HepG2 (cell line): ENCODE results near the gene TMEM240. TPM values are rescaled to one million over a fixed set of nuclear protein-coding genes. Genes with fewer than 3 reads are reported as not detected.

Experiments used
- AGO1 ChIP-seq: fragments of 200-400 bp; formaldehyde crosslinking; IDR thresholded peaks from 2 replicates; pipeline ENCODE4 v1.6.1; 2017; ENCODE audit warnings: mild to moderate bottlenecking, low read depth, low read length, moderate library complexity; ENCODE audit not compliant: poor library complexity, severe bottlenecking
- FIP1L1 ChIP-seq: fragments of 200-400 bp; formaldehyde crosslinking; IDR thresholded peaks from 2 replicates; pipeline ENCODE4 v1.6.1; 2018; ENCODE audit warnings: low read depth, mild to moderate bottlenecking, low read length, moderate library complexity, borderline replicate concordance; ENCODE audit not compliant: insufficient read depth
- FOXA1 ChIP-seq, 2 experiments: fragments of 450-650 bp in 1 of 2; sonication (generic) in 1 of 2; formaldehyde crosslinking in 1 of 2; IDR thresholded peaks; 2 replicates each; pipeline versions ENCODE4 v1.4.0 to v1.6.1; 2016 to 2020; ENCODE audit warnings: missing genetic modification reagents in 1 of 2
- FOXO4 ChIP-seq: sonication (generic); formaldehyde crosslinking; conservative IDR thresholded peaks from 2 replicates; pipeline ENCODE4 v1.8.1; 2023; ENCODE audit warnings: missing genetic modification reagents
- GABPA ChIP-seq, 2 experiments: IDR thresholded peaks; 2 replicates each; pipeline ENCODE4 v1.6.1; 2011 to 2016; ENCODE audit warnings: low read depth in 2 of 2, low read length in 1 of 2, missing biosample characterization in 1 of 2, missing genetic modification characterization in 1 of 2
- GTF3A ChIP-seq: sonication (generic); formaldehyde crosslinking; conservative IDR thresholded peaks from 2 replicates; pipeline ENCODE4 v1.4.0; 2020; ENCODE audit warnings: mild to moderate bottlenecking, missing genetic modification reagents
- HMGXB3 ChIP-seq: sonication (generic); formaldehyde crosslinking; IDR thresholded peaks from 2 replicates; pipeline ENCODE4 v1.4.0; 2020; ENCODE audit warnings: missing genetic modification reagents, borderline replicate concordance
- ISX ChIP-seq: sonication (generic); formaldehyde crosslinking; conservative IDR thresholded peaks from 2 replicates; pipeline ENCODE4 v1.5.0; 2020; ENCODE audit warnings: missing genetic modification reagents
- KAT7 ChIP-seq: IDR thresholded peaks from 2 replicates; pipeline ENCODE4 v1.6.1; 2018; ENCODE audit warnings: borderline replicate concordance, missing compliant biosample characterization
- MATR3 ChIP-seq: sonication (generic); formaldehyde crosslinking; IDR thresholded peaks from 2 replicates; pipeline ENCODE4 v1.4.0; 2020; ENCODE audit warnings: missing genetic modification reagents
- MEIS1 ChIP-seq: sonication (generic); formaldehyde crosslinking; IDR thresholded peaks from 2 replicates; pipeline ENCODE4 v1.9.0; 2021; ENCODE audit warnings: mild to moderate bottlenecking, missing genetic modification reagents, moderate library complexity, borderline replicate concordance
- RBAK ChIP-seq: sonication (generic); formaldehyde crosslinking; IDR thresholded peaks from 2 replicates; pipeline ENCODE4 v1.5.1; 2020; ENCODE audit warnings: mild to moderate bottlenecking, missing genetic modification reagents
- RBFOX2 ChIP-seq: fragments of 200-400 bp; formaldehyde crosslinking; IDR thresholded peaks from 2 replicates; pipeline ENCODE4 v1.6.1; 2017; ENCODE audit warnings: low read depth, mild to moderate bottlenecking, low read length
- SMARCE1 ChIP-seq: fragments of 450-650 bp; IDR thresholded peaks from 2 replicates; pipeline ENCODE4 v1.6.1; 2017; ENCODE audit warnings: borderline replicate concordance
- TCF7L2 ChIP-seq: IDR thresholded peaks from 2 replicates; pipeline ENCODE4 v1.6.1; 2011; ENCODE audit warnings: mild to moderate bottlenecking, low read depth, low read length, moderate library complexity
- U2AF1 ChIP-seq: fragments of 200-400 bp; formaldehyde crosslinking; optimal IDR thresholded peaks from 2 replicates; pipeline ENCODE3; 2017; ENCODE audit warnings: mild to moderate bottlenecking, low read depth, low read length
- YEATS2 ChIP-seq: sonication (generic); formaldehyde crosslinking; IDR thresholded peaks from 2 replicates; pipeline ENCODE4 v1.4.0; 2020; ENCODE audit warnings: missing genetic modification reagents, borderline replicate concordance
- ZFP90 ChIP-seq: sonication (generic); formaldehyde crosslinking; IDR thresholded peaks from 2 replicates; pipeline ENCODE4 v1.8.0; 2022; ENCODE audit warnings: missing genetic modification reagents, mild to moderate bottlenecking, inconsistent platforms, borderline replicate concordance
- ZNF224 ChIP-seq: sonication (generic); formaldehyde crosslinking; IDR thresholded peaks from 2 replicates; pipeline ENCODE4 v1.5.0; 2020; ENCODE audit warnings: mild to moderate bottlenecking, missing genetic modification reagents
- ZNF720 ChIP-seq: sonication (generic); formaldehyde crosslinking; IDR thresholded peaks from 2 replicates; pipeline ENCODE4 v1.4.0; 2020; ENCODE audit warnings: missing genetic modification reagents
- ZNF761 ChIP-seq: sonication (generic); formaldehyde crosslinking; conservative IDR thresholded peaks from 2 replicates; pipeline ENCODE4 v1.4.0; 2020; ENCODE audit warnings: mild to moderate bottlenecking, missing genetic modification reagents
- ZNF83 ChIP-seq: sonication (generic); formaldehyde crosslinking; IDR thresholded peaks from 2 replicates; pipeline ENCODE4 v1.4.0; 2020; ENCODE audit warnings: missing genetic modification reagents, mild to moderate bottlenecking, borderline replicate concordance
- polyA plus RNA-seq, 8 experiments: library from polyadenylated mRNA; depleted of rRNA in 3 of 8; stranded (reverse) in 7 of 8; unstranded in 1 of 8; fragments of >200 nt; fragmentation: Illumina TruSeq in 4 of 8; extraction: Trizol in 4 of 8; gene quantifications; 2 replicates each; pipeline versions ENCODE4 v1.2.1 to v1.2.3, GENCODE V29; 2011 to 2016; ENCODE audit warnings: low read depth in 4 of 8, missing spikeins in 1 of 8, mixed read lengths in 1 of 8; ENCODE audit not compliant: insufficient read depth in 1 of 8
- total RNA-seq, 5 experiments: library from RNA; depleted of rRNA; stranded (reverse); fragments of >200 nt; fragmentation: Illumina TruSeq; extraction: Trizol; gene quantifications; 2 replicates each; pipeline ENCODE4 v1.2.3, GENCODE V29; 2016; ENCODE audit warnings: low read depth in 1 of 5
- TF ChIP-seq, protein P1 (sequence below): sonication (generic); formaldehyde crosslinking; conservative IDR thresholded peaks from 2 replicates; pipeline ENCODE4 v1.4.0; 2020; ENCODE audit warnings: missing genetic modification reagents

Gene TMEM240
- total and polyA plus RNA-seq, 2 of the 13 experiments (the other 11 are each of a cell fraction or from before 2014, with no cell fraction given): 0.17 TPM; not detected in 1

DNA sequence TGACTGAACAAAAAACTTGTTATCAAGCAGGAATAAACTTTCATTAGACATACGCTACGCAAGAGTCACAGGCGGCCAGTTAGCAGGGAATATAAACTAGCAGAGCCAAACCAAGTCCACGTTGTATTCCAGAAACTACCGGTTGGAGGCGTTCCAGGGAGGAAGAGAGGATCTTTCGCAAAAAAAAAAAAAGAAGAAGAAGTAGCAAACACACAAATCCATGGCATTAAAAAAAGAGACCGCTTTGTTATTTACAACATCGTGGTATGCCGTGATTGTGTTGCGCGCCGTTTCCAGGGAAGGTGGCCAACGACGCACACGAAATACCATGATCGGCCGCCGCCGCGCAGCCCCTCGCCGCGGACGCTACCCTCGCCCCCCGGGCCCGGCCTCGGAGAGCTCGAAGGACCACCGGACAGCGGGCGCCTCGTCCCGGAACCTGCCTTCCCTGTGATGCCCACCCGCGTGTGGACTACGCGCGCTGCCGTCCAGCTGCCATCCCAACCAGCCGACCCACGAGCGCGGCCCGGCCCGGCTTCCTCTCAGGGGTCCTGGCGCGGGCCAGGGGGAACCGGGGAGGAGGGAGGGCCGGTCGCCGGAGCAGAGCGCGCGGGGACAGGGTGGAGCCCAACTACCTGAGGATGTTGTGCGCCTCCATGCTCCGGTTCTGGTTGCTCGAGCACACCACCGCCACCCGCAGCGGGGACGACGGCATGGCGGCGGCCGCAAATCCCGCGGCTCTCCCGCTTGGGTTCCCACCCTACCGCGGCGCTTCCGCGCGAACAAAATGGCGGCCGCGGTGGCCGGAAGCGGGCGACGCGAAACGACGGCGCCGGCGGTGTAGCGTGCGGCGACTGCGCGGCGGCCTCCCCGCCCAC, 33.7 kb upstream of the TMEM240 start (continued):
- TF ChIP-seq HMGXB3 (CRISPR knock-in tag) (no peak), U2AF1 (no peak), MEIS1 (CRISPR knock-in tag) (no peak), TCF7L2 (no peak), RBFOX2 (peak; percentile 87), ZNF720 (CRISPR knock-in tag) (no peak), YEATS2 (CRISPR knock-in tag) (no peak), ISX (CRISPR knock-in tag) (no peak), AGO1 (no peak), ZNF224 (CRISPR knock-in tag) (no peak), FOXO4 (0 out of 2 replicates have a peak, but pooled peaks have one; percentile 65), ZFP90 (CRISPR knock-in tag) (no peak), FIP1L1 (no peak), FOXA1 (IDR thresholded peaks at IDR 0.05) (no peak), FOXA1 (CRISPR knock-in tag; IDR thresholded peaks at IDR 0.05) (no peak), GTF3A (CRISPR knock-in tag) (no peak), KAT7 (no peak), ZNF83 (no peak), RBAK (CRISPR knock-in tag) (no peak), MATR3 (CRISPR knock-in tag) (no peak), GABPA (IDR thresholded peaks at IDR 0.05; ENCODE audit: low read depth, low read length) (peak; percentile 46), GABPA (CRISPR knock-in tag; IDR thresholded peaks at IDR 0.05; ENCODE audit: low read depth) (no peak), SMARCE1 (no peak), ZNF761 (no peak)
- TF ChIP-seq, protein P1, sequence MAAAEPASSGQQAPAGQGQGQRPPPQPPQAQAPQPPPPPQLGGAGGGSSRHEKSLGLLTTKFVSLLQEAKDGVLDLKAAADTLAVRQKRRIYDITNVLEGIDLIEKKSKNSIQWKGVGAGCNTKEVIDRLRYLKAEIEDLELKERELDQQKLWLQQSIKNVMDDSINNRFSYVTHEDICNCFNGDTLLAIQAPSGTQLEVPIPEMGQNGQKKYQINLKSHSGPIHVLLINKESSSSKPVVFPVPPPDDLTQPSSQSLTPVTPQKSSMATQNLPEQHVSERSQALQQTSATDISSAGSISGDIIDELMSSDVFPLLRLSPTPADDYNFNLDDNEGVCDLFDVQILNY (CRISPR knock-in tag): no peak
